Smooth muscle cell of the brain vasculature (primary cell): ENCODE measurements around the gene ARHGAP15.

Experiments
- DNase-seq: peaks from one replicate; pipeline ENCODE4 v3.0.0-alpha.2; 2012; ENCODE audit warnings: low read depth, low spot score

The ARHGAP15 gene

DNA sequence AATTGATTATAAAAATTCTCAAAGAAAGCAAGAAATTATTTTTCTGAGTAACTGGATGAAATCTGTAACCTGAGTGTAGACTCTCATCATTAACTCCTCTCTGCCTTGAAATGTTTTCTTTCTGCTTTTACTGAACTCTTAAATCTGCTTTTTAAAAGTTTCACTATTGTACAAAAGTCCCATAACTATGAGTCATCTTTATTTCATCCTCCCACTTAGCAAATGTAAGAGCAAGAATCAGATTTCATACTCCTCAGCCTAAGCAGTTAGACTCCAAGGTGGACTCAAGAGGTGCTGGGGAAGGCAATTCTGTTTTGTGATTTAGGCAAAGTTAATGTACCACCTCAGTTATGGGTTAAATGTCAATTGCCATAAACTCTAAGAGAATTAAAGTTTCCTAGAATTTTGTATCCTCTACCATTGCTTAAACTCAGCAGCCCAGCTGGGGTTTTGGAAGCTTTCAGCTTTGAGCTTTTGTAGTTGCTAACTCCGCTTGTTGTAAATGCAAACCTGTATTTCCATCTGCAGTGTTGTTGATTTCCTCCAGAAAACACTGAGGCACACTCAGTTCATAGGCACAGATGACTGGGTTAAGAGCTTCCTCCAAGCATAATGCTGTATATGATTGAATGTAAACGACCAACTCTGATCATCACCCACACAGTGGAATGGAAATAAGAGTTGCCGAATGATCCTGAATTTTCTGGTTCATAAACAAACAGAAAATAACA, 268.8 kb downstream of the ARHGAP15 start:
- DNase-seq = peak; percentile 10

DNA sequence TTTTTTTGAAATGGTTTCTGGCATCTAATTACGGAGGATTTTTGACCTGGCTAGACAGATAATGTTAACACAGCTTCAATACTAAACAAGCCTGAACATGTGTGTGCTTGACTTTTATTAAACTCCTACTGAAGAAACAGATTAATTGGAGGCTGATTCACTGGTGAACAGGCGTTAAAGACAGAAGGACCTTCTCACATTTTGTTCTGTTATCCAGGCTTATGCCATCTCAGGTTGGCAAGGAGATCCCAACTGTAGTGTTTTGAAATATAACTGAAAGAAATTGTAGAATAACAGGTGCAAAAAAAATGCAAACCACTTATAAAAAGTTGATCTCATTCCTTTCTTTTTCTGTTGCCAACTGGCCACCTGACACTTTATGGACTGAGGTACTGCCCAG, 269.6 kb downstream of the ARHGAP15 start:
- DNase-seq = no peak

DNA sequence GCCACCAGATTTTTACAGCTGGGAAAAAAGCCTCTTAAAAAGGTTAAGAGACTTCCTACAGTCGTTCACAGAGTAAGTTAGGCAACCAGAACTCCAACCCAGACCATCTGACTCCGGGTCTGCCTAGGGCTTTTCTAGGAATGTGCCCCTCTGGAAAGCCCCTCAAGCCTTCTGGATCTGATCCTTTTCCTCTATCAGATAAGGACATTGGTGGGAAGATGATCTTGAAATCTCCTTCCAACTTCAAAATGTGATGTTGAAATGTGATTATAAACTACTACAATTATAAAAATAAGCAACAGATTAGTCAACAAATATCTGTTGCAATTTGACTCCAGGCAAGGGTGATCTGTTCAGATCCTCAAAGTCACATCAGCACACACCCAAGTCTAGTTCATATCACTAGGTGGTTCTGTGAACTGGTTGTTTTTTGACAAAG, 270.4 kb downstream of the ARHGAP15 start:
- DNase-seq = no peak

DNA sequence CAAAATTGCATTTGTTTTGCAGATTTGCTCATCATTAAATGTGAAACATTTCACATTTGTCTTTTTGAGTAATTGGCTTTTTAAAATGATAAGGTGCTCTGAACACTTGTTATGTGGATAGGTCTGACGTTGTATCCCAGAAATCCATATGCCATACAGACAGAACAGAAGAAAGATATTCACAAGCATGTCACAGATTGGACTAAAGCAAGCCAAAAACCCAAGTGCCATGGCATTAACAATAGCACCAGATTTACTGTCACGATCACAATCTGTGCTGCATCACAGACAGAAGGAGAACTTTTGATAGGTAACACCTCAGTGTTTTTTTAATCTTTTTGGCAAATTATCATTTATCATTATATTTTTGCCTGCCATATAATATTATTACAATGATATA, 272.6 kb downstream of the ARHGAP15 start:
- DNase-seq = no peak

DNA sequence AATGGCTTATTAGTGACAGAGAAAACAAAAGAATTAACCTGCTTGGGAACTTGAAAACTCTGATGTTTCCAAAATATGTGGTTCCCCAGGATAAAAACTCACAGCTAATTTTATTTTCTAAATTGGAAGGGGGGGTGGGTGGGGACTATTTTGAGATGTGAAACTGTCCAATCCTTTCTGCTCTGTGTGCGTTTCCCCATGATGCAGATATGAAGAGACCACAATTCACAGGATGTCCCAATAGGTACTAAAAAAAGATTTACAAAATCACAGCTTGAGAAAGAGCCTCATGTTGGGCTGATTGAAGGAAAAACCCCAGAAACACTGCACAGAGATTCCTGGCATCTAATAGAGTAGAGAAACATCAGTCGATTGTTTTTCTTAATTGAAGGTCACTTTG, 273.2 kb downstream of the ARHGAP15 start:
- no peak for DNase-seq

DNA sequence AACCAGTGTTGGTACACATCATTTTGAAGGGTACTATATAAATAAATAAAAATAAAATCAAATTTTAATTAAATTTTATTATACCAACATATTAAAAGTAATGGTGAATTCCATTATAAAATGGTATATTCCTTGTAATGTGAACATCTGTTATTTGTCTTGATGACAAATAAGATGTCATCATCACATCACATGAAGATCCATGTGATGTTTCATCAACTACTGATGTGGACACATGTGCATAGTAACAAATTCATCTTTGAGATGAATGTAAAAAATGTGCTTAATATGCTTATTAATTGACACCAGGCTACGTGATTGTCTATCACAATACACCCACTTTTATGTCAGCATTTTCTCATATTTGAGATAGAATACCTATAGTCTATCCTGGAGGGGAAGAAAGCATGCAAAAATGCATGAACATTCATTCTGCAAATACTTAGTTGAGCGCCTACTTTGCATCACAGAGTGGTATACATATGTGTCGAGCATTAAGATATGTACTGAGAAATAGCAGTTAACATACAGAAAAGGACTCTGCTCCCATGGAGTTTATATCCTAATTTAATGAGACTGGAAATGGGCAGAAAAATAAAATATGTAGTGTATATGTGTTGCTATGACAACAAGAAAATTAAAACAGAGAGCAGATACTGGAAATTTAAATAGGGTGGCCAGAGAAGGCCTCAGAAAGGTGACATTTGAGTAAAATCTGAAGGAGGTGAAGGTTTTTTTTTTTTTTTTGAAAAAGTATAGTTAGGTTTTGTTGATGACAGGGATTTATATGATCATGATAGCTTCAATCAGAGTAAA, 281.1 kb downstream of the ARHGAP15 start:
- DNase-seq = no peak

DNA sequence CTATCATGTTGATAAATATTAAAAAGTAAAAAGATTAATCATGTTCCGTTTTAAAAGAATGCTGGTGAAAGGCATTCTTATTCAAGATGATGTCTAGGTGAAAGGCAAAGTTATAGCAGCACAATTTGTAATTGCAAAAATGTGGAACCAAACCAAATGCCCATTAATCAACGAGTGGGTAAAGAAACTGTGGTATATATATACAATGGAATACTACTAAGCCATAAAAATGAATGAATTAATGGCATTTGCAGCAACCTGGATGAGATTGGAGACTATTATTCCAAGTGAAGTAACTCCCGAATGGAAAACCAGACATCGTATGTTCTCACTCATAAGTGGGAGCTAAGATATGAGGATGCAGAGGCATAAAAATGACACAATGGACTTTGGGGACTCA, 286.4 kb downstream of the ARHGAP15 start:
- no peak for DNase-seq

DNA sequence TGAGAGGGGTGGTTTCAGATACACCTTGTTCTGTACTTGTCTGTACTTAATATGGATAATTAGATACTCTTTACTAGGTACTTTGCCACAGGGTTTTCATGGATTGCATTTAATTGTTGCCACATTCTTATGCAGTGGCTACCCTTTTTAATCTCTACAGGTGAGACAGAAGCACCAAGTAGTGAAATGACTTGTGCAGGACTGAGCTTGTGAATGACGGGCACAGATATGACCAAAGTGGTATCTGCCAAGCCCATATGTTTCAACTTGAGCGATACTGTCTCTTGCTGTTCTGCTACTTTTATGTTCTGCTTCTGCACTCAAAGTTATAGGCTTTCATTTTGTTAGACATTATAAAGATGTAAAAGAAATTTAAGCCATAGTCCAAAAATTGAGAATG, 288.2 kb downstream of the ARHGAP15 start:
- DNase-seq = no peak

DNA sequence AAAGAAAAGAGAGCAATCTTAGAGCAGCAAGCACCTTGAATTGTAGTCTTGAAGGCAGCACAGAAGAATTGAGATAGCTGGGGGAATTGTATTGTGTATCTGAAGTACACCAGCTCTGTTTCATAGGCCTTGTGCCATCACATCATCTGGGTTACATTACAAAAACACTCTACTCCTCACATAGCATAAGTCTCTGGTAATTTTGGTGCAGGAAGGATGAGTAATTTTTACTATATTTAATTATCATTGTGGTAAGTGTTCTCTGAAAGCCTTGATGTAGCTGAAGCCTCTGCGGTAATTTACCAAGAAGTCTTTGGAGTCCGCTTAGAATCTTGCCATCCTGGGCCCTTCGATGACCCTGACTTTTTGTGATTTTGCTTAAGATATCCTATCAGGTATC, 291.1 kb downstream of the ARHGAP15 start:
- no peak for DNase-seq

DNA sequence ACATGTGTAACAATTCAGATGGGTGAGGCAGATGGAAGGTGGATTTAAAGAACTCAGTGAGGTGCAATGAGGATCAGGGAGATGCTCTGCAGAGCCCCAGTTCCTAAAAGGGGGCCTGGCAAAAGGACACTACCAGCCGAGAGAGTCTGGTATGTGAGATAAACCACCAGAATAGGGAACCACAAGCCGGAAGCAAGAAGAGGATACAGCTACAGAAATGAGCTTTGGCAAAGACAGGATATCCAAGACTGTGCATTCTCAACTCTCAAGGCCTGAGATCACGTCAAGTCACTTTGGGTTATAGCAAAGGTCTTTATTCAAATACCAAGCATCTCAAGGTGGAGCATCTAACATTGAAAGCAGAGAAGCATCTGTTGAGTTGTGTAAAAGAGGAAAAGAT, 293.5 kb downstream of the ARHGAP15 start:
- DNase-seq = no peak

DNA sequence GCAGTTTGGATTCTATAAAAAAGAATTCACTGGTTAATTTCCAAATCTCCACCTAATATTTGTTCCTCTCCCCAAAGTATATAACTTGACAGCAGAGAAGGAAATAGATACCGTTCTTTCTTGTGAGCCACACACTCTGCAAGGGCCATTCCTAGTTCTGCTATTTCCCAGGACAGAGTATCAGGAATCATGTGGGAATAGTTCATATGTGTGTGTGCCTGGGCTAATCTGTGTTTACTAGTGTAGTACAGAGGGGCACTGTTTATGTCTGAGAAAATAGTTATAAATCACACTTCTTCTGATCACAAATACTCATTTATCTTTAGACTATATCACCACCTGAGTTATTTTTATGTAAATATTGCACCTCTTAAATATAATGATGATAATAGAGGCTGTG, 296.7 kb downstream of the ARHGAP15 start:
- DNase-seq = no peak

DNA sequence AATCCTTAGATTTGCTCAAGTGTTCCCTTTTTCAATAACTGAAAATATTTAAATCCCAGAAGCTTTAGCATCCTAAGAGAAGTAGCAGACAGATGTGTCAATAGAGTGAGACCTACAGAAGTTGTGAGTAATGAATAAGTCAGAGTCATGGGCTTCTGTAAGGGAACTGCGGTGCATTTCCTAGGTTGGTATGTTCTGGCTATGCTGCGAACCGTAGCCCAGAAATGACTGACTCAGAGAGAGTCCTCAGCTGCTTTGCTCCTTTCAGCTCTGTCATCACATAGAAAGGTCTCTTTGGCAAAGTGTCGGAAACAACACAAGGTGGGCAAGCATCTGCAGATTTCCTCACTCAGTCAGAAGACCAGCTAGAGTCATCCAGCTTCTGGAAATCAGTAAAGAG, 297.1 kb downstream of the ARHGAP15 start:
- DNase-seq = no peak

DNA sequence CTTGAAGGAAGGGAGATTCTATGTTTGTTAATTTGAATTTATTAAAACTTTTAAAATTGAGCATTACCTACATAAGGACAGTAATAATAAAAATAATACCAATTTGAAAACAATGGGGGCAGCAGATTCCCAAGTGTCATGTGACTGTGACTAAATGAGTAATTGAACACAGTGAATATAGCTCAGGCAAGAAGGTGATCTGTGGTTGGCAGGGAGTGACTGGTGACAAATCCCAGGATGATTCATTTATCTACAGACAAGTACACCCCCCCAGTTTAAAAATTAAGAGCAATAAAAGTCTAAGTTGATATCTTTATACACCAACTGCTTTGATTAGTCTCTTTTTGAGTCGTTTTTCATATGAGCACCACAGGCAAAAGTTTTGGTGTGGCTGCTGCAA, 299.5 kb downstream of the ARHGAP15 start:
- DNase-seq = no peak

DNA sequence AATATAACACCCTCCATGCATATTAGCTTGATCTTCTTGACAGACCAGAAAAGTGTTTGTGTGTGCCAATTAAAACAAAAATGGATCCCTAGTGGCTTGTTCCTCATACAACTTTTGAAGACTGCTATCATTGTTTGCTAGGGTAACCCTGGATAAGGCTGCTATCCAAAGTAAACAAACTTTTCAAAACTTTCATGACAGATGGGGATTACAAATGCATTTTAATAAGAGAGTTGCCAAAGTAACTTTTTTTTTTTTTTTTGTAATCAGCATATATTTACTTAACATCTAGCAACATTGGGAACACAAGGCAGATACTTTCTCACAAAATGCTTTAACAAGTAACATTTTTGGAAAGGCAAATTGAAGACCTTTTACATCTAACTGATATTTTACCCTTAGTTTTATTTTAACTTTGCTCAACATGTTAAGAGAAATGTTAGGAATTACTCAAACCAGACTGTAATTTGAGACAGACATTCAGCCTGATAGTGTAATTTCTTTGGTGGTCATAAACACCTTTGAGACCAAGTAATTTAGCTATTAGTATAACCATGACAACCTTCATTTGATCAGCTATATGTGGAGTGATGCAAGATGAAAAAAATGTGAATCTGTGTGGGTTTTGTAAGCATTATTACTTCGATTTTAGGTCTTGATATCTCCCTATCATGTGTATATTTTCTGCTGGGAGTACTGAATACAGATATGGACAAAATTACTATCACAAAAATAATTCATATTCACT, 300.9 kb downstream of the ARHGAP15 start:
- peak; percentile 29 for DNase-seq

DNA sequence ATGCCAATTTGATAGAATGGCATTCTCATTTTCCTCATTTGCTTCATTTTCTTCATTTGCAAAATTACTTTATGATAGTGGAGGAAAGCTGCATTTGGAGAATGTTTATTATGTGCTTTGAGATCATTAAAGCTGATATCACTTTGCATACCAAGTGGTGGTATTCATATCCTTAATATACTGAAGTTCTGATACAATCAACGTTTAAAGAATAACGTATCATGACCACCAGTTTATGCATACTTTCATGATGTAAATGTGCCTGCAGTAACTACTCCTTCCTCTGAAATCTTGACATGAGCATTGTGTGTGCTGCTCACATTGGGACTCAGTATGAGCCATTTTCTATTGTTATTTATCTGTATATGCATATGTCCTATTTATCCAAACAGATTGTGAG, 302.1 kb downstream of the ARHGAP15 start:
- no peak for DNase-seq

DNA sequence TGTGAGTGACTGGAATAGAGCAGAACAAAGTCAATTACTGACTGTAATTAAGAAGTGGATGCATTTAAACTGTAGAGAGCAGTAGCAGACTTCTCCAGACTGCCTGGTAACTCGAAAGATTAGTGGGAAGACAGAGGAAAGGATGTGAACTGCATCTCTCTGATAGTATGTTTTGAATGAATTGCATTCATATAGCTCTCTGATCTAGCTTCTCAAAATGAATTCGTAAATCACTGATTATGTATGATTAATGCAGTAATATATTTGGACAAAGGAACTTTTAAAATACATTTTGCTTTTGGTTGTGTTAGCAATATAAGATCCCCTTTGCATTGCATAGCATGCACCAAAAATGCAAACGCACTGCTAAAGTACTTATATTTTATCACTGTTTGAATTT, 304.0 kb downstream of the ARHGAP15 start:
- DNase-seq = no peak

DNA sequence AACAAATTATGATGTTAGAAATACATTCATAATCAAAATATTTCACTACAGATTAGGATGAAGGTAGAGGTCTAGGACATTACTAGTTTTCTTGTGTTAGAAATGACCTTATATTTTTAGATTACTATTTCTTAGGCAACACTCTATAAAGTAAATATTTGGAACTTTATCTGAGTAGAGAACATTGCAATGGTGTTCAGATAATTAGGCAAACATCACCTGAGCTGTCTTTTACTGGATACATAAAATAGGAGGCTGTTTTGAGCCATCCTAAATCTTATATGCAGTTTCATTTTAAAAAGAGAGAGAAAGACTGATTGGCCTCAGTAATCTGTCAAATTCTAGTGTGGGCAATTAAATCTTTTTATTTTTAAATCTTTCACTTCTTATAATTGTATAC, 304.6 kb downstream of the ARHGAP15 start:
- no peak for DNase-seq

DNA sequence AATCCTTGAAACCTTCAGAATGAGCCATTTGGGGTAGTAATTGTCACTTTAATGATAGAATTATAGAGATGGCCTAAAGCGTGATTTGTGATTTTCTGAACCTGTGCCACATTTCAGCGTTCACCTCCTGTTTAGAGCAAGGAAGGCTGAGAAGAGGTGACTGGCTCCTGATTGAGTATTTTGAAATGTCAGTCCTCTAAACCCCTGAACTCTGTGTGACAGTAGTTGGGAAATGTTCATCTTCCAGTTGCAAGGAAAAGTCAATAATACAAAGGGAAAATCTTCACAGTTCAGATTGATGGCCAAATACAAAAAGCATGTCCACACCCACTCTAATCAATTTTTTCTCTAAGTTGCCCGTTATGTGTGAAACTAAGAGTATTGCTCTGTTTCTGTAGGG, 305.2 kb downstream of the ARHGAP15 start:
- DNase-seq = no peak

DNA sequence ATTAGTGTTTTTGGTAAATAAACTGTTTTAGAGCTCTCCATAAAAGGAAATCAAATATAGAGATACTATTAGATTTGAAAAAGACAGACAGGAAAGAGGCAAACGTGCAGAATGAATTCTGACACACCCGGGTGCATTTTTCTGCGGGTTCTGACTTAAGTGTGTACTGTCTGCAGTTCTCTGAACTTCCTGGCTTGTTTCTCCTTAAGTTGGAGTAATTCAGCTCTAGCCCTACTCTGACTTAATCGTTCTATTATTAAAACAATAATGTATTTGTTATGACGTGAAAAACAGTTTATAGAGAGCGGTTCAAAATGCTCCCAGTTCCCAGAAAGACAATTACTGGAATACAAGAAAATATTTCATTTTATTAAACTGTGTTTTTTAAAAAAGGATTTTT, 305.9 kb downstream of the ARHGAP15 start:
- no peak for DNase-seq

DNA sequence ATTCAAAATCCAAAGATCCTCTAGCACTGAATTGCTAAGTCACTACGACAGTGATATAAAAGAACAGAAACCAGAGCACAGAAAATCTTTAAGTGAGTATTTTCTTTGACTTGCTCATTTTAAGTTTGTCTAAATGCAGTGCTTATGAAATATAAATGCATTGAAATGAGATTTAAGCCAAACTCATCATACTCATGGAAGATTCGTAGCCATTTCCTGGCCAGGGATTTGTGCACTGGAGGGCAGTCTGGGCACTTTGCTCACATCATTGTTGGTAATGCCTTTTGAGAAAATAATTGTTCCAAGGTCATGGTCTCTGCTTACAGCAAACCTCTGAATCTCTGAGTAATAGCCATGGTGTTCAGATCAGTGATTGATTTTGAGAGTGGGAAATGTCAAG, 307.7 kb downstream of the ARHGAP15 start:
- no peak for DNase-seq

DNA sequence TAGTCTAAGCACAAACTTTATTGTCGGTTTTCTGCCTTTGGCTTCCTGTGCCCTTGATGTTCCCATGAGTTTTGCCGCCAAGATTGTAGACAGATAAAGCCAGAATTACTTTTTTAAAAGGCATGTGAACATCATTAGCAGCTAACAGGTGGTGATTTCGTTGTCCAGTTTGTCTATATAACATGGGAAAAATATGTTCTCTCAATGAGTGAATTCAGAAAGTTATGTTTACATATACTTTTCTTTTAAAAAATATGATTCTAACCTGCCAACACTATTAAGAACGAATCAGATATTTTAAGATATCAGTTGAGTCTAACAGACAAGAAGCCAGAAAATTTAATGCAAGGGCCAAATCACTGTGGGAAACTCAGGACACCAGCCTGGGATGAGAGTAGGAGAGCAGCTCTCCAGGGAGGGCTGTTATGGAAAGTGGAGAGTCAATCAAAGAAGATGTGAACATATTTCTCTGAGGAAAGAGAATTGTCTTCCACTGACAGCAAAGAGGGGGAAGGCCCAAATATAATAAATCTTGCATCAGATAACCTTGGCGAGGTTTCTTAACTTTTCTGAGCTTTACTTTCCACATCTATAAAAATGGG, 311.3 kb downstream of the ARHGAP15 start:
- no peak for DNase-seq

DNA sequence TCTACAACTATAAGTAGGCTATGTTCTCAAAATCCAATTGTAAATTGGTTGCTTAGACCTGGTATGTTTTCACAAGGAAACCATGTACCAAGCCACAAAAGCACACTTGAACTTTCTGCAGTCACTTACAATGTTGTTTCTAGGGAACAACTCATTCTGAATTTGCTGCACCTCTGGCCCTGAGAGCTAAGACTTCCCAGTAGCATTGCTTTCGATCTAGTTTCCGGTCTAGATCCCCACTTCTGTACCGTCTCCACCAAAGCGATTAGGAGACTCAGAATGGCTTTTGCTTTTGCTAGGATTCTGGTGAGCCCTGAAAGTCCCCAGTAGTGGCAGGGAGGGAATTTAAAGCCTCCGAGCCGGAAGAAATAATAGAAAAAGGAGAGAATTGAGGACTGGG, 313.0 kb downstream of the ARHGAP15 start:
- DNase-seq = no peak
